ENCODE measurements around the gene RARB.

The RARB gene

GRCh38 chr3:25427942-25428788 lies at the start of gene RARB:
TSS of gene RARB (plus strand) at chr3:25428263. CDS start at chr3:25428732, 469 bp downstream.
- DNase-seq = no peak

GRCh38 chr3:25378786-25379311 lies 49.2 kb upstream of the RARB start:
- DNase-seq = no peak

GRCh38 chr3:25380222-25380739 lies 47.8 kb upstream of the RARB start:
- DNase-seq = no peak

- no peak for DNase-seq
Measured at GRCh38 chr3:25381083-25381482, 47.0 kb upstream of the RARB start.

- DNase-seq = no peak
Measured at GRCh38 chr3:25384471-25384870, 43.6 kb upstream of the RARB start.

GRCh38 chr3:25385807-25386460 lies 42.1 kb upstream of the RARB start:
- no peak for DNase-seq

GRCh38 chr3:25386686-25387255 lies 41.3 kb upstream of the RARB start:
- no peak for DNase-seq

GRCh38 chr3:25390605-25391004 lies 37.5 kb upstream of the RARB start:
- DNase-seq = no peak

GRCh38 chr3:25396251-25396650 lies 31.8 kb upstream of the RARB start:
- DNase-seq = no peak

- DNase-seq = no peak
Measured at GRCh38 chr3:25396686-25397085, 31.4 kb upstream of the RARB start.

GRCh38 chr3:25397150-25397549 lies 30.9 kb upstream of the RARB start:
- DNase-seq = no peak

- DNase-seq = no peak
Measured at GRCh38 chr3:25400587-25400986, 27.5 kb upstream of the RARB start.

GRCh38 chr3:25403968-25404367 lies 24.1 kb upstream of the RARB start:
- no peak for DNase-seq

GRCh38 chr3:25404569-25404968 lies 23.5 kb upstream of the RARB start:
- no peak for DNase-seq

- DNase-seq = no peak
Measured at GRCh38 chr3:25405335-25405734, 22.7 kb upstream of the RARB start.

- DNase-seq = no peak
Measured at GRCh38 chr3:25410703-25411102, 17.4 kb upstream of the RARB start.

GRCh38 chr3:25412269-25412668 lies 15.8 kb upstream of the RARB start:
- no peak for DNase-seq

- no peak for DNase-seq
Measured at GRCh38 chr3:25416176-25416575, 11.9 kb upstream of the RARB start.

- DNase-seq = no peak
Measured at GRCh38 chr3:25418596-25418995, 9.5 kb upstream of the RARB start.

- no peak for DNase-seq
Measured at GRCh38 chr3:25419251-25419650, 8.8 kb upstream of the RARB start.

- no peak for DNase-seq
Measured at GRCh38 chr3:25420147-25420546, 7.9 kb upstream of the RARB start.

GRCh38 chr3:25420885-25421284 lies 7.2 kb upstream of the RARB start:
- no peak for DNase-seq

- no peak for DNase-seq
Measured at GRCh38 chr3:25421747-25422146, 6.3 kb upstream of the RARB start.
